IMR-90 (cell line): ENCODE results near the gene RAPGEF5. TPM values are rescaled to one million over a fixed set of nuclear protein-coding genes. Genes with fewer than 3 reads are reported as not detected.

ENCODE experiments used
- ATAC-seq: fragments of 200-7000 bp; cut with Tn5 transposase; 2 replicates; pipeline ENCODE4 v1.9.1; 2020; ENCODE audit warnings: low read depth, mild to moderate bottlenecking, moderate library complexity
- BruUV-seq: library from RNA; stranded (reverse); fragments of 400-500 nt; replicated peaks from 2 replicates; lab custom pipeline; 2021; lab: Mats Ljungman, UMichigan
- CTCF ChIA-PET: fragments of 300-600 bp; formaldehyde crosslinking; extraction: SDS; loops from one replicate; lab custom pipeline; 2021; ENCODE audit warnings: antibody characterized with exemption; lab: Yijun Ruan, JAX
- POLR2A ChIA-PET: fragments of 300-600 bp; sonication (Branson Sonifier 250); formaldehyde crosslinking; loops from one replicate; lab custom pipeline; 2022; ENCODE audit warnings: antibody characterized with exemption; ENCODE audit not compliant: unreplicated experiment; lab: Charles Lee
- DNase-seq: peaks from one replicate; pipeline ENCODE4 v3.0.0; 2013
- H2AFZ ChIP-seq: replicated peaks from 2 replicates; pipeline ENCODE3; 2013; ENCODE audit warnings: low read length, mild to moderate bottlenecking; ENCODE audit not compliant: poor library complexity
- H2AK5ac ChIP-seq: 2 replicates; pipeline ENCODE4 v1.6.1; 2013; ENCODE audit warnings: low read depth, low read length, inconsistent platforms
- H2AK9ac ChIP-seq: replicated peaks from 2 replicates; pipeline ENCODE3; 2013; ENCODE audit warnings: mild to moderate bottlenecking, low read depth, low read length, moderate library complexity; ENCODE audit not compliant: poor library complexity
- H2BK120ac ChIP-seq: 2 replicates; pipeline ENCODE4 v1.6.1; 2013; ENCODE audit warnings: low read depth, low read length, inconsistent platforms
- H2BK15ac ChIP-seq: 3 replicates; pipeline ENCODE4 v1.6.1; 2013; ENCODE audit warnings: low read depth, low read length, inconsistent platforms
- H2BK20ac ChIP-seq: 2 replicates; pipeline ENCODE4 v1.6.1; 2013; ENCODE audit warnings: low read depth, mild to moderate bottlenecking, inconsistent platforms, low read length, moderate library complexity
- H2BK5ac ChIP-seq: 2 replicates; pipeline ENCODE4 v1.6.1; 2013; ENCODE audit warnings: mild to moderate bottlenecking, low read depth, low read length, inconsistent platforms; ENCODE audit not compliant: poor library complexity, severe bottlenecking
- H3K14ac ChIP-seq: replicated peaks from 2 replicates; pipeline ENCODE4 v1.6.1; 2013; ENCODE audit warnings: low read depth, low read length, inconsistent platforms
- H3K18ac ChIP-seq: 2 replicates; pipeline ENCODE4 v1.6.1; 2013; ENCODE audit warnings: low read depth, low read length, control low read depth
- H3K23ac ChIP-seq: 2 replicates; pipeline ENCODE4 v1.6.1; 2013; ENCODE audit warnings: low read depth, low read length, inconsistent platforms
- H3K27ac ChIP-seq: 2 replicates; pipeline ENCODE4 v1.5.1; 2013; ENCODE audit warnings: mild to moderate bottlenecking, control low read depth, low read length; ENCODE audit not compliant: insufficient read depth
- H3K27me3 ChIP-seq: 2 replicates; pipeline ENCODE4 v1.6.1; 2013; ENCODE audit warnings: low read length; ENCODE audit not compliant: control insufficient read depth, insufficient read depth
- H3K36me3 ChIP-seq: 2 replicates; pipeline ENCODE4 v1.6.1; 2013; ENCODE audit warnings: low read length, mixed read lengths; ENCODE audit not compliant: control insufficient read depth, insufficient read depth
- H3K4ac ChIP-seq: 2 replicates; pipeline ENCODE4 v1.6.1; 2013; ENCODE audit warnings: low read depth, low read length, inconsistent platforms
- H3K4me1 ChIP-seq: 2 replicates; pipeline ENCODE4 v1.6.1; 2013; ENCODE audit warnings: low read length, mixed read lengths; ENCODE audit not compliant: control insufficient read depth, insufficient read depth
- H3K4me2 ChIP-seq: 2 replicates; pipeline ENCODE4 v1.6.1; 2013; ENCODE audit warnings: low read depth, mild to moderate bottlenecking, control low read depth, low read length, moderate library complexity
- H3K4me3 ChIP-seq: 2 replicates; pipeline ENCODE4 v1.5.1; 2013; ENCODE audit warnings: low read depth, mild to moderate bottlenecking, control low read depth, low read length, moderate library complexity; ENCODE audit not compliant: insufficient read depth
- H3K56ac ChIP-seq: 2 replicates; pipeline ENCODE4 v1.6.1; 2013; ENCODE audit warnings: low read length, inconsistent platforms; ENCODE audit not compliant: insufficient read depth; ENCODE audit errors: extremely low read depth
- H3K79me1 ChIP-seq, 2 experiments: 2 replicates each; pipeline ENCODE4 v1.6.1; 2013; ENCODE audit warnings: low read length in 2 of 2, inconsistent platforms in 1 of 2, low read depth in 1 of 2
- H3K9ac ChIP-seq: 2 replicates; pipeline ENCODE4 v1.6.1; 2013; ENCODE audit warnings: low read depth, low read length, control low read depth
- H3K9me1 ChIP-seq: 2 replicates; pipeline ENCODE4 v1.6.1; 2013; ENCODE audit warnings: low read length, inconsistent platforms; ENCODE audit not compliant: insufficient read depth
- H3K9me3 ChIP-seq: 2 replicates; pipeline ENCODE4 v1.6.1; 2013; ENCODE audit warnings: low read length; ENCODE audit not compliant: control insufficient read depth, insufficient read depth
- H4K20me1 ChIP-seq: 2 replicates; pipeline ENCODE4 v1.6.1; 2013; ENCODE audit warnings: low read length, inconsistent platforms; ENCODE audit not compliant: insufficient read depth
- H4K5ac ChIP-seq: 2 replicates; pipeline ENCODE4 v1.6.1; 2013; ENCODE audit warnings: mild to moderate bottlenecking, low read depth, low read length, control low read depth
- H4K8ac ChIP-seq, 2 experiments: 2 replicates each; pipeline ENCODE4 v1.6.1; 2013; ENCODE audit warnings: low read depth in 2 of 2, low read length in 2 of 2, control low read depth in 1 of 2, inconsistent platforms in 1 of 2
- H4K91ac ChIP-seq: 2 replicates; pipeline ENCODE4 v1.6.1; 2013; ENCODE audit warnings: low read depth, low read length, inconsistent platforms; ENCODE audit not compliant: insufficient read depth
- CEBPB ChIP-seq: IDR thresholded peaks from 2 replicates; pipeline ENCODE4 v1.6.1; 2012; ENCODE audit warnings: low read depth, low read length, improper control_type of control experiment
- MAFK ChIP-seq: IDR thresholded peaks from 2 replicates; pipeline ENCODE4 v1.6.1; 2012; ENCODE audit warnings: low read depth, low read length, improper control_type of control experiment
- WGBS, 2 experiments: methylation state at CpG; one replicate each; pipeline versions ENCODE4 v1.1.5 to v1.1.7; 2013; ENCODE audit warnings: missing lambda C conversion rate in 2 of 2; ENCODE audit not compliant: insufficient read length in 1 of 2; ENCODE audit errors: extremely low coverage in 2 of 2; 5-methylcytosine and 5-hydroxymethylcytosine counted together
- dilution Hi-C: fragments of 300-500 bp; cut with HindIII; formaldehyde crosslinking; loops from one replicate; pipeline ENCODE4 v1.14.3; 2018; ENCODE audit warnings: low sequenced_read_pairs; ENCODE audit not compliant: unreplicated experiment
- in situ Hi-C: fragments of 300-500 bp; cut with MboI; formaldehyde crosslinking; loops from 3 replicates; pipeline ENCODE4 v1.14.3; 2019; ENCODE audit warnings: low sequenced_read_pairs, inconsistent platforms, mixed read lengths
- intact Hi-C: fragments of 100-400 bp; cut with micrococcal nuclease; formaldehyde crosslinking; loops from 2 replicates; pipeline ENCODE4 v1.10.0; 2022
- polyA plus RNA-seq, 3 experiments: library from polyadenylated mRNA; depleted of rRNA; stranded (reverse); fragments of >200 nt; gene quantifications; 2 replicates each; pipeline ENCODE4 v1.2.3, GENCODE V29; 2012; ENCODE audit warnings: low replicate concordance in 1 of 3
- total RNA-seq: library from RNA; depleted of rRNA; stranded (reverse); fragments of >200 nt; gene quantifications from 2 replicates; pipeline ENCODE4 v1.2.3, GENCODE V29; 2012
- TF ChIP-seq, protein P1 (sequence below): fragments of 150-350 bp; IDR thresholded peaks from 2 replicates; pipeline ENCODE4 v1.6.1; 2016; ENCODE audit warnings: low read depth, mild to moderate bottlenecking, low read length, moderate library complexity, borderline replicate concordance
- TF ChIP-seq, protein P2 (sequence below): conservative IDR thresholded peaks from 2 replicates; pipeline ENCODE4 v1.5.1; 2012; ENCODE audit warnings: mild to moderate bottlenecking, low read depth, low read length, improper control_type of control experiment

The RAPGEF5 gene
- total and polyA plus RNA-seq, 2 of the 4 experiments (the other 2 are of a cell fraction), result 0.05 to 0.18 TPM

DNA sequence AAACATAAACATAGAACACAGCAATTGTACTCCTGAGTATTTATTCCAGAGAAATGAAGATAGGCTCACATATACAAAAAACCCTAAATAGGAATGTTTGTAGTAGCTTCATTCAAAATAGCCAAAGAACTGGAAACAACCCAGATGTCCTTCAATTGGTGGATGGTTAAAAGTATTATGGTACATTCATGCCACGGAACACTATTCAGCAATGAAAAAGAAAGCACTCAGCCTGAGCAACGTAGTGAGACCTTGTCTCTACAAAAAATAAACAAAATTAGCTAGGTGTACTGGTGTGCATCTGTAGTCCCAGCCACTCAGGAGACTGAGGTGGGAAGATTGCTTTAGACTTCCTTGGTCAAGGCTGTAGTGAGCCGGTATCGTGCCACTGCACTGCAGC lies 94.4 kb downstream of the RAPGEF5 start:
- Histone ChIP-seq H2BK20ac (no peak overlapping the region), H2BK5ac (no peak overlapping the region), H3K56ac (no peak overlapping the region), H2BK120ac (no peak overlapping the region), H3K9me3 (no peaks in the 10 kb centered on the region), H3K27ac (no peak overlapping the region), H2AFZ (no peak overlapping the region), H2AK5ac (no peak overlapping the region), H3K4me1 (no peaks in the 10 kb centered on the region), H3K4me3 (no peak overlapping the region), H3K79me1 (no peaks in the 10 kb centered on the region), H3K18ac (no peak overlapping the region), H4K20me1 (no peaks in the 10 kb centered on the region), H3K14ac (no peak overlapping the region), H3K27me3 (0 out of 2 replicates have a peak, but pooled peaks cover 1% of the 10 kb centered on the region), H4K8ac (no peak overlapping the region), H3K4ac (no peak overlapping the region), H3K9ac (no peak overlapping the region), H4K5ac (no peak overlapping the region), H2BK15ac (no peak overlapping the region), H3K4me2 (no peak overlapping the region), H4K91ac (no peak overlapping the region), H3K23ac (no peak overlapping the region), H2AK9ac (no peak overlapping the region), H3K36me3 (no peaks in the 10 kb centered on the region), H3K9me1 (no peaks in the 10 kb centered on the region)
- WGBS, 2 experiments, result no CpG with 5 or more reads among the region's 4 CpGs
- DNase-seq, result no peak
- TF ChIP-seq, protein P1, sequence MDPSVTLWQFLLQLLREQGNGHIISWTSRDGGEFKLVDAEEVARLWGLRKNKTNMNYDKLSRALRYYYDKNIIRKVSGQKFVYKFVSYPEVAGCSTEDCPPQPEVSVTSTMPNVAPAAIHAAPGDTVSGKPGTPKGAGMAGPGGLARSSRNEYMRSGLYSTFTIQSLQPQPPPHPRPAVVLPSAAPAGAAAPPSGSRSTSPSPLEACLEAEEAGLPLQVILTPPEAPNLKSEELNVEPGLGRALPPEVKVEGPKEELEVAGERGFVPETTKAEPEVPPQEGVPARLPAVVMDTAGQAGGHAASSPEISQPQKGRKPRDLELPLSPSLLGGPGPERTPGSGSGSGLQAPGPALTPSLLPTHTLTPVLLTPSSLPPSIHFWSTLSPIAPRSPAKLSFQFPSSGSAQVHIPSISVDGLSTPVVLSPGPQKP, result no peak
- TF ChIP-seq MAFK (no peak), CEBPB (no peak)
- TF ChIP-seq, protein P2, sequence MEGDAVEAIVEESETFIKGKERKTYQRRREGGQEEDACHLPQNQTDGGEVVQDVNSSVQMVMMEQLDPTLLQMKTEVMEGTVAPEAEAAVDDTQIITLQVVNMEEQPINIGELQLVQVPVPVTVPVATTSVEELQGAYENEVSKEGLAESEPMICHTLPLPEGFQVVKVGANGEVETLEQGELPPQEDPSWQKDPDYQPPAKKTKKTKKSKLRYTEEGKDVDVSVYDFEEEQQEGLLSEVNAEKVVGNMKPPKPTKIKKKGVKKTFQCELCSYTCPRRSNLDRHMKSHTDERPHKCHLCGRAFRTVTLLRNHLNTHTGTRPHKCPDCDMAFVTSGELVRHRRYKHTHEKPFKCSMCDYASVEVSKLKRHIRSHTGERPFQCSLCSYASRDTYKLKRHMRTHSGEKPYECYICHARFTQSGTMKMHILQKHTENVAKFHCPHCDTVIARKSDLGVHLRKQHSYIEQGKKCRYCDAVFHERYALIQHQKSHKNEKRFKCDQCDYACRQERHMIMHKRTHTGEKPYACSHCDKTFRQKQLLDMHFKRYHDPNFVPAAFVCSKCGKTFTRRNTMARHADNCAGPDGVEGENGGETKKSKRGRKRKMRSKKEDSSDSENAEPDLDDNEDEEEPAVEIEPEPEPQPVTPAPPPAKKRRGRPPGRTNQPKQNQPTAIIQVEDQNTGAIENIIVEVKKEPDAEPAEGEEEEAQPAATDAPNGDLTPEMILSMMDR, result no peak
- intact Hi-C loops (no loop called here), dilution Hi-C loops (no loop called here), in situ Hi-C loops (no loop called here)
- BruUV-seq, result no TSS peak
- ATAC-seq, result no peak
- ChIA-PET CTCF (no interaction called here), POLR2A (interaction anchor here (0.6 kb wide), 1 partner anchor 1438 kb away, joined by 4 read pairs; no protein-coding TSS in a partner anchor)
